GM18526 (cell line): Measurements from ENCODE around the gene SRPX.

Experiments
- POLR2A ChIP-seq: IDR thresholded peaks from 3 replicates; pipeline ENCODE4 v1.6.1; 2011; ENCODE audit not compliant: insufficient read length; ENCODE audit errors: extremely low read depth

Gene SRPX

GRCh38 chrX:38220415-38221390, at the start of gene SRPX:
SRPX (minus strand) TSS chrX:38220871; CDS start chrX:38220792, 79 bp downstream.
- TF ChIP-seq POLR2A, result no peak

- TF ChIP-seq POLR2A, result no peak
Measured at GRCh38 chrX:38268011-38268410, 47.3 kb upstream of the SRPX start.

- TF ChIP-seq POLR2A, result no peak
Measured at GRCh38 chrX:38262715-38263620, 42.3 kb upstream of the SRPX start.

GRCh38 chrX:38260231-38260630, 39.6 kb upstream of the SRPX start:
- TF ChIP-seq POLR2A, result no peak

- no peak for TF ChIP-seq POLR2A
Measured at GRCh38 chrX:38256019-38256418, 35.3 kb upstream of the SRPX start.

GRCh38 chrX:38249965-38250364, 29.3 kb upstream of the SRPX start:
- no peak for TF ChIP-seq POLR2A

- TF ChIP-seq POLR2A, result no peak
Measured at GRCh38 chrX:38247051-38247450, 26.4 kb upstream of the SRPX start.

- no peak for TF ChIP-seq POLR2A
Measured at GRCh38 chrX:38240541-38240940, 19.9 kb upstream of the SRPX start.

- no peak for TF ChIP-seq POLR2A
Measured at GRCh38 chrX:38236901-38237615, 16.4 kb upstream of the SRPX start.

GRCh38 chrX:38233891-38234667, 13.4 kb upstream of the SRPX start:
- TF ChIP-seq POLR2A, result no peak

- TF ChIP-seq POLR2A, result no peak
Measured at GRCh38 chrX:38232079-38232686, 11.5 kb upstream of the SRPX start.

- no peak for TF ChIP-seq POLR2A
Measured at GRCh38 chrX:38225093-38225492, 4.4 kb upstream of the SRPX start.

- no peak for TF ChIP-seq POLR2A
Measured at GRCh38 chrX:38224160-38224559, 3.5 kb upstream of the SRPX start.

GRCh38 chrX:38221391-38221929, 789 bp upstream of the SRPX start:
- no peak for TF ChIP-seq POLR2A
